Endometrial microvascular endothelial cells (primary cell): ENCODE data around the gene NCSTN. TPM values are rescaled to one million over a fixed set of nuclear protein-coding genes. Genes with fewer than 3 reads are reported as not detected.

Source experiments
- in situ Hi-C: cut with HindIII; loops from 2 replicates; pipeline ENCODE4 v1.10.0; 2017; ENCODE audit warnings: low sequenced_read_pairs, low pct_unique_long_range_greater_than_20kb; ENCODE audit errors: inconsistent ontology term
- total RNA-seq: library from RNA; depleted of rRNA; stranded (reverse); fragments of >200 nt; gene quantifications from one replicate; pipeline ENCODE4 v1.2.3, GENCODE V29; 2015; ENCODE audit errors: inconsistent ontology term

The NCSTN gene
- total RNA-seq, 1 donor from 2014 or later, result 105 TPM

DNA sequence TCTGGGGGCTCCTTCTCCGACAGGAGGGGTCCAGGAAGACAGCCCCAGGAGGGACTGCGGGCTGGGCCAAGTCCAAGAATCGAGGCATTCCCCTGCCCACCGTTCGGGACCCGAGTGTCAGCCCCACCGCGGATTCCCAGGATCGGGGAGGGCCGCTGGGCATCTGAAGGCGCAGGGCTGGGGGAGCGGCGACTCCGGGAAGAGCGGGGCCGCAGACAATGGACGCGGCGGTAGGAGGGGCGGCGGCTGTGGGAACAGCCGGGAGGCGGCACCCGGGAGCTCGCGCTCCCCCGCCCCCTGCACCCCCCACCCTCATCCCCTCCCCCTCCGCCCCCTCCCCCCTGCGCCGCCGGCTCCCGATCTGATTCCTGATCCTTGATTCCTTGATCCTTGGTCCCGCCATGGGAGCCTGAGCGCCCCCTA, 57.1 kb downstream of the NCSTN start, which contains the start of gene VANGL2:
VANGL2 (plus strand) TSS at position 342 of the 423 bp plus-strand sequence. CDS start 15,274 bp downstream, outside the sequence.
- in situ Hi-C loops, result no loop called here

DNA sequence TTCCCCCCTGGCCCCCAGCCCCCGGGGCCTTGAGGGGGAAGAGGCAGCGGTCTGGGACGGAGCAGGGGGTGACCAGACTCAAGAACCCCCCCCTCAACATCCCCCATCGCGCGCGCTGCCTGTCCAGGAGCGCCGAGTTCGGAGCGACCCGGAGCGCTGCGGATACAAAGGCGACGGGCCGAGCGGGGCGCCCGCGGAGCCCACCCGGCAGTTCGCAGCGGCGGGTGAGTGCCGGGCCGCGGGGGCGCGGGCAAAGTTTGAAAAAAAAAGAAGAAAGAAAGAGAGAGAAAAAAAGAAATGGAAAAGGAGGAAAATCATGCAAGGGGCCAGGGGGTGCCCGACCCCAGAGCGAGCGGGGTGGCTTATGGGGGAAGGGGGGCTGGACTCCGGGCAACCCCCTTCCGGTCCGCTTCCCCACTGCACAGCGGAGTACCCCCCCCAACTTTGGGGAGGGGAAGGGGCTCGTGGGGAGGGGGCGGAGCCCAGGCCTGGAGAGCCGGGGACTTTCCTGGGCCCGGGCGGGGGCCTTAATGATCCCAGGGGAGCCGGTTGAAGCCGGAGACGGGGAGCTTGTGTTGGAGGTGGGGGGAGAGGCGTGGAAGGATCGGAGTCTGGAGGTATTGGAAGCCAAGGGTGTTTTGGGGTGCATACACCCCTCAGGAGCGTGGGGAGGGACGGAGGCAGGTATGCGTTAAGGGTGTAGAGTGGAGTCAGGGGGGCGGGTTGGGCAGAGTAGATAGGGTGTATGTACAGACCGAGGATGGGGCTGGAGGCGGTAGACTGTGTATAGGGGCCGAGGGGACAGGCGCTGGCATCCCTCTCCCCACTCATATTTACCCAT, 57.7 kb downstream of the NCSTN start:
- in situ Hi-C loops, result no loop called here

DNA sequence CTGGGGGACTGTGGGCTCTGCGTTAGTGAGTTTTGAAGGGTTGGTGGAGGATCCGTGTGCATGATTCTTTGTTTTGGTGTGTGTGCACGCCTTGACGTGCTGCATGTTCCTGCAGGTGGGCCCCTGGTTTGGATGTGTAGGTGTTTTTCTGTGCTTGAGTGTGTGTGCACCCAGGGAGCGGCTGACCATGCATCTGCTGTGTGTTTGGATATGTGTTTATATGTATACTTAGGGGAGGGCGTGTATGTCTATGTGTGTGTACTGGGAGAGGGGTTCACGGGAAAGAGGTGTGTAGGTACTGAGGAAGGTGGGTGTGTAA, 58.3 kb downstream of the NCSTN start:
- in situ Hi-C loops, result no loop called here

DNA sequence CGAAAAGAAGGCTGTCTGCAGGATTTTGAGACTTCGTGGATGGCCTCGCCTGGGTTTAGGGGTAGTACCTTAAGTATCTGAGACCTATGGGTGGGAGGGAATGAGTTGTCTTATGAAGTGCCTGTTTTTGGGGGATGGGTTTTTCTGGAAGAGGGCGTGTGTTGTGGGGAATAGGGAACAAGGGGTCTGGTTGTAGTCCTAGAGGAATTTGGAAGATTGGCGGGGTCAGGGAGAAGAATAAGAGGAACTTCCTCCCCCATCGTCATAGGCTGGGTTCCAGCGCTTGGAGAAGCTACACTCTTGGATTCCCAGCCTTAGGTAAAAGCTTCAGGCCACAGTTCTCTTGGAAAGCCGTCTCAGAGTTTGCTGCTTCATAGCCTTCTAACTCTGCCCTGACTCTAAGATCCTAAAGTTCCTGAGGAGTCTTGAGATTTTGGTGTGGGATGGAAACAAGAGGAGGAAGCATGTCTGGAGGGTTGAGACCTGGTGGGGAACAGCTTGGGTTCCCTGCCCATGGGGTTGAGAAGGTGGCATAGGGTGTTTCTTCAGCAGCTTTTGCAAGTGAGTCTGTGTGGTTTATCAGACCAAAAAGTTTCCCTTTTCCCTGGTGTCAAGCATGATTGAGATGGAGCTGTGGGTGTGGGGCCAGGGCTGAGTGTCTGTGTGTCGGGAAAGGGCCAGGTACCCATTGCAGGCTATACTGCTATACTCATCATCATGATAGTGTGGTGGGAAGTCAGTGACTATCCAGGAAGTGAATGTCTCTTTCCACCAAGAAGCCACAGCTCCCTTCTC, 59.0 kb downstream of the NCSTN start:
- in situ Hi-C loops, result no loop called here

DNA sequence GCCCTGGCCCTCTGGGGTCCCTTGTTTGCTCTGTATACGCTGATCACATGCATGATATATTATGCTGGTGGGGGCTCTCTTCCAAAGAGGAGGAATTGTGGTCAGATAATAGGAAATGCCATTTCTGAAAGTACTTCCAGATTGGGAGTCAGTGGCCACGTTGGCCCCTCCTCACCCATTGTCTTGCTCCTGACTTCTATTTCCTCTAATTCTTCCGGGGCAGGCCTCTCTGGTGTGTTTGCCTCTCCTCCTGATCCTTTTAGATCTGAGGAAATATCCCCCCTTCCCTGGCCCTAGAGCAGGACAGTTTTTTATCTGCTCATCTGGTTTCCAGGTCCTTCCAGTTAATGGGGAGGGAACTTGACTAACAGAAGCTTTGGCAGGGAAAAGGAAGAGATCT, 60.1 kb downstream of the NCSTN start:
- in situ Hi-C loops, result no loop called here

DNA sequence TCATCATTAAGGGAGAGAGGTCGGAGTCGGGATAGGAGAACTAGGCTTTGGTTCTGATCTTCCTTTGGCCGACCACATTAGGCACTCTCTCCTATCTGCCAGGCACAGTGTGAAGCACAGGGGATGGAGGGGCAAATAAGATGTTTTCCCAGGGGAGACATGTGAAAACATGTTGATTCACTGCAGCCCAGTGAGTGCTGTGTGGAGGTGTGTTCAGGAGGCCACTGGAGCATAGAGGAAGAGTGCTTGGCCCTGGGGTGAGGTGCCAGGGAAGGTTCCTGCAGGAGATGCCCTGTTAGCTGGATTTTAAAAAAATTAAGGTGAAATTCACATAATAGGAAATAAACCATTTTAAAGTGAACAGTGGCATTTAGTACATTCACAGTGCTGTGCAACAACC, 60.9 kb downstream of the NCSTN start:
- in situ Hi-C loops, result no loop called here

DNA sequence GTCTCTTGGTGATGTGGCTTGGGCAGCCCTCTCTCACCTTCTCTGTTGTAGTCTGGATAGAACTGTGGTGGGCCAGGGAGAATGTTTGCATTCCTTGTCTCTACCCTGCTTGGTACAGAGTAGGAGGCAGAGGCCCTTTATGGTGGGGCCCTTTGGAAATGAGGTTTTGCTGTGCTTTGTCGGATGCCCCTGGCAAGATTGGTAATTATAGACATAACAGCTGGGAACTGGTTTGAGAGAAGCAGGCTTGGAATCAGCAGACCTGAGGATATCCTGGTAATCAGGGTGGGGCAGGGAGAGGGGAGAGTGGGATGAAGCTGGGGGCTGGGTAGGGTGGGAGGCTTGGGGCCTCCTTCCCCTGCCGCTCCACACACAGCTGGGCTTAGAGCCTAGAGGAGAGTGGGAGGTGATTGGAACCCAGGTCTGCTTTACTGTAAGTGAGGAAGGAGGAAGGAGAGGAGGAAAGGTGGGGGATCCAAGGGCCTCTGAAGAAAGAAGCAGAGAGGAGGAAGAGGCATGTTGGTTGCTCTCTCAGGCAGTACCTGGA, 62.2 kb downstream of the NCSTN start:
- in situ Hi-C loops, result no loop called here

DNA sequence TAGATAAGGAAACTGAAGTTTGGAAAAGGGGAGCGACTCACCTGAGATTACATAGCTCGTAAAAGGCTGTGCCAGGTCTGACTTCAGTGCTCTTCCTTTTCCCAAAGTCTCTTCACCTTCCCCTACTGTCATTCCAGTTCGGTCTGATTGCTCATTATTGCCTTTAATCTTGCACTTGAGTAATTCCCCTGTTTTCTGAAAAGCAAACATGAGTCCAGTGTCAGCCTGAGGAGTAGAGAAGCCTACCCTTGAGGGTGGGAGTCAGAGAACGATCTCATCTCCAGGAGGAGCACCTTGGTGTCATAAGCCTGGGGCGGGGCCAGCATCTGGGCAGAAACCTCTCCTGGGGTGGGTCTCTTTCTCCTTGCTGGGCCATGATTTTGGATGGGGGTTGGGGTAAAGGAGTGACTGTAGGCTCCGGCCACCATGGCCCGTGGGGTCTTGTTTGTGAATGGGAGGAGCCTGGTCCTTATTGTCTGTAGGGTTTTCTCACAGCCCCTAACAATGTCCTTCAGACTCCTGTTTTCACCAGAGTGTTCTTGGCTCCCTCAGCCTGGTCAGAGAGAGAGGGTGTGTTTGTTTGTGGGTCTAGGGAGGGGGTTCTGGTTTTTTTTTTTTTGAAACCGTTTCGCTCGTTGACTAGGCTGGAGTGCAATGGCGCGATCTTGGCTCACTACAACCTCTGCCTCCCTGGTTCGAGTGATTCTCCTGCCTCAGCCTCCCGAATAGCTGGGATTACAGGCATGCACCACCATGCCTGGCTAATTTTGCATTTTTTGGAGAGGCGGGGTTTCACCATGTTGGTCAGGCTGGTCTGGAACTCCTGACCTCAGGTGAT, 63.2 kb downstream of the NCSTN start:
- in situ Hi-C loops, result no loop called here

DNA sequence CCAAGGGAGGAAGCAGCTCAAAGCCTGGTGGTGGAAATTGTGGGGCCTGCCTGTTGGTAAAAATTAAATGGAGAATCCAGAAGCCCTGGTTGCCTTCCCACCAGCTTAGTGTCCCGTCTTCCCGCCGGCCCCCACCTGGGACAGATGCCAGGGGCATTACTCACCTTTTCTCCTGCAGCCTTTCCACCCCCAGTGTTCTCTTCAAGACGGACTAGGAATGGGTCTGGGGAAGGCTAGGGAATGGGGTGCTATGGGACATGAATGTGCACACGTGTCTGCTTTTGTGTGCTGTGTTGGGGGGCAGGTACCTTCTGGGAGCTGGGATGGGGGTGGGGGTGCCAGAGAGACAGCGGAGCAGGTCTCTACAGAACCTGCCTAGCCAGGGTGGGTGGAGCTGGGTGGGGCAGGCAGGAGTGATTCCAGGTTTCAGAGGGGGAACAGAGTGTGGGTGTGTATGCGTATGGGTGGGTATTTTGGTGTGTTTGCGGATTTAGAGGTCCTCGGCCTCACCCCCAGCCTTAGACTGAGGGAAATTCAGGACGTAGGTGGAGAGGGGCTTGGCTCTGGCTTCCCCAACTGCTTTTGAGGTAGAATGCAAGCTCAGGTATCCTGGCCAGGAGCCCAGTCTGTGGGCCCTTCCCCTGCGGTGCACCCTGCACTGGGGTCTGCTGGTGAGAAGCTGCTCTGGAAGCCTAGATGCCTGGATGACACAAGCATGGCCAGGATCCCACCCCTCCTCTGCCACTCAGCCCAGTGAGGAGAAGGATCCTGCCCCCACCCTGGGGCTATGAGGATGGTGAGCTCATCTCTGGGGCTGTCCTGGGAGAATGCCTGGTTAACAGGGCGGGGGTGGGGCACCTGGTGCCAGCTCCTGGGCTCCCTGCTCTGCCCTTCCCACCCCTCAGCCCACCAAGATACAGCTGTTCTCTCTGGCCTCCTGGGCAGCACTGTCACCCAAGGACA, 64.9 kb downstream of the NCSTN start:
- in situ Hi-C loops, result no loop called here

Other genes starting within 250 kb of the NCSTN start
- gene IGSF8, start 244.8 kb upstream of the NCSTN start, total RNA-seq, result 6.0 TPM
- gene ATP1A2, start 227.6 kb upstream of the NCSTN start, total RNA-seq, result not detected
- not detected for gene ATP1A4, start 191.8 kb upstream of the NCSTN start, total RNA-seq
- gene CASQ1, start 152.8 kb upstream of the NCSTN start, total RNA-seq, result 0.09 TPM
- 112 TPM for gene PEA15, start 138.0 kb upstream of the NCSTN start, total RNA-seq
- 64.8 TPM for gene DCAF8, start 80.8 kb upstream of the NCSTN start, total RNA-seq
- gene PEX19, start 58.2 kb upstream of the NCSTN start, total RNA-seq, result 75.4 TPM
- gene COPA, start 133 bp upstream of the NCSTN start, total RNA-seq, result 163 TPM
- not detected for gene NHLH1, start 23.7 kb downstream of the NCSTN start, total RNA-seq
- gene VANGL2, start 57.2 kb downstream of the NCSTN start, total RNA-seq, result not detected
- gene SLAMF6, start 179.9 kb downstream of the NCSTN start, total RNA-seq, result not detected
- gene CD84, start 236.1 kb downstream of the NCSTN start, total RNA-seq, result not detected